HCT116 (cell line): ENCODE measurements around the gene POLE. TPM values are rescaled to one million over a fixed set of nuclear protein-coding genes. Genes with fewer than 3 reads are reported as not detected.
"Not testable (repeated sequence)": the region's sequence is repeated elsewhere in the genome, so short reads cannot be mapped to it uniquely, and the experiment has no call there.

Experiments used
- ATAC-seq: fragments of 200-7000 bp; cut with Tn5 transposase; 2 replicates; pipeline ENCODE4 v1.9.1; 2020; ENCODE audit warnings: mild to moderate bottlenecking, moderate library complexity
- BruUV-seq: library from RNA; stranded (reverse); fragments of 400-500 nt; replicated peaks from 2 replicates; lab custom pipeline; 2021; lab: Mats Ljungman, UMichigan
- CTCF ChIA-PET: fragments of 300-600 bp; sonication (Branson Sonifier 250); formaldehyde crosslinking; loops from one replicate; lab custom pipeline; 2021; ENCODE audit warnings: antibody characterized with exemption; lab: Charles Lee
- POLR2A ChIA-PET: fragments of 300-600, 350-600 bp; sonication (Branson Sonifier 250); formaldehyde crosslinking; loops from one replicate; lab custom pipeline; 2021; ENCODE audit warnings: antibody characterized with exemption; lab: Charles Lee
- RAD21 ChIA-PET, 2 experiments: fragments of 300-600 bp; sonication (Branson Sonifier 250); formaldehyde crosslinking; loops; one replicate each; lab custom pipeline; 2023; ENCODE audit warnings: low total read pairs in 2 of 2; ENCODE audit not compliant: uncharacterized antibody in 2 of 2, unreplicated experiment in 2 of 2, low non-redundant PET in 1 of 2; lab: Charles Lee
- DNase-seq: peaks from one replicate; pipeline ENCODE4 v3.0.0-alpha.2; 2010; ENCODE audit warnings: low read depth, low spot score
- H2AFZ ChIP-seq: fragments of 200-600 bp; shearing (Covaris generic), sonication (generic); 2 replicates; pipeline ENCODE4 v1.6.1; 2017; ENCODE audit warnings: low read depth, mixed run types, mixed read lengths, antibody characterized with exemption, low read length; ENCODE audit not compliant: poor library complexity, severe bottlenecking
- H3K27ac ChIP-seq: 2 replicates; pipeline ENCODE4 v1.5.1; 2012; ENCODE audit warnings: low read depth, low read length
- H3K27me3 ChIP-seq: fragments of 200-600 bp; sonication (generic); 2 replicates; pipeline ENCODE4 v1.6.1; 2016; ENCODE audit warnings: mixed run types, low read length, mixed read lengths; ENCODE audit not compliant: insufficient read depth
- H3K36me3 ChIP-seq, 2 experiments: fragments of 200-500 bp in 1 of 2; fragments of 200-600 bp in 1 of 2; sonication (Bioruptor generic) in 1 of 2; sonication (generic) in 1 of 2; 2 replicates each; pipeline versions ENCODE4 v1.5.1 to v1.6.1; 2014 to 2016; ENCODE audit warnings: low read length in 2 of 2, inconsistent platforms in 1 of 2, mixed read lengths in 1 of 2, mixed run types in 1 of 2; ENCODE audit not compliant: insufficient read depth in 2 of 2, control insufficient read depth in 1 of 2
- H3K4me1 ChIP-seq, 2 experiments: fragments of 200-600 bp in 1 of 2; sonication (generic) in 1 of 2; 2 replicates each; pipeline versions ENCODE4 v1.5.1 to v1.6.1; 2012 to 2017; ENCODE audit warnings: low read length in 2 of 2, inconsistent platforms in 1 of 2, mild to moderate bottlenecking in 1 of 2, mixed read lengths in 1 of 2, mixed run types in 1 of 2, moderate library complexity in 1 of 2; ENCODE audit not compliant: insufficient read depth in 2 of 2, control insufficient read depth in 1 of 2
- H3K4me2 ChIP-seq: fragments of 200-600 bp; sonication (generic); 2 replicates; pipeline ENCODE4 v1.6.1; 2017; ENCODE audit warnings: mixed run types, low read length, mixed read lengths
- H3K4me3 ChIP-seq, 2 experiments: fragments of 200-600 bp in 1 of 2; sonication (generic) in 1 of 2; replicated peaks in 1 of 2; 2 replicates each; pipeline ENCODE4 v1.5.1; 2011 to 2016; ENCODE audit warnings: low read length in 2 of 2, control low read depth in 1 of 2, low read depth in 1 of 2, mild to moderate bottlenecking in 1 of 2, mixed read lengths in 1 of 2, mixed run types in 1 of 2
- H3K79me2 ChIP-seq: fragments of 200-600 bp; sonication (generic); 2 replicates; pipeline ENCODE4 v1.6.1; 2017; ENCODE audit warnings: mild to moderate bottlenecking, mixed run types, low read length, moderate library complexity, mixed read lengths; ENCODE audit not compliant: insufficient read depth
- H3K9ac ChIP-seq: fragments of 200-600 bp; sonication (generic); 2 replicates; pipeline ENCODE4 v1.6.1; 2016; ENCODE audit warnings: low read length, mixed read lengths
- H3K9me2 ChIP-seq: fragments of 200-600 bp; sonication (generic), shearing (Covaris generic); 2 replicates; pipeline ENCODE4 v1.6.1; 2017; ENCODE audit warnings: mixed run types, mild to moderate bottlenecking, moderate library complexity; ENCODE audit not compliant: insufficient read depth
- H3K9me3 ChIP-seq, 2 experiments: fragments of 200-500 bp in 1 of 2; fragments of 200-600 bp in 1 of 2; sonication (Bioruptor generic) in 1 of 2; sonication (generic) in 1 of 2; 2 replicates each; pipeline ENCODE4 v1.6.1; 2014 to 2017; ENCODE audit warnings: low read length in 2 of 2, mixed read lengths in 2 of 2, inconsistent platforms in 1 of 2, low read depth in 1 of 2, mild to moderate bottlenecking in 1 of 2, mixed run types in 1 of 2, moderate library complexity in 1 of 2; ENCODE audit not compliant: control insufficient read depth in 1 of 2, insufficient read depth in 1 of 2
- H4K20me1 ChIP-seq: fragments of 200-600 bp; sonication (generic), shearing (Covaris generic); 2 replicates; pipeline ENCODE4 v1.6.1; 2017; ENCODE audit warnings: mixed run types, mild to moderate bottlenecking, moderate library complexity; ENCODE audit not compliant: insufficient read depth
- CBX3 ChIP-seq: IDR thresholded peaks from 2 replicates; pipeline ENCODE4 v1.6.1; 2012; ENCODE audit warnings: low read depth
- CEBPB ChIP-seq: IDR thresholded peaks from 2 replicates; pipeline ENCODE4 v1.6.1; 2012; ENCODE audit warnings: low read depth
- ELF1 ChIP-seq: IDR thresholded peaks from 2 replicates; pipeline ENCODE4 v1.6.1; 2012; ENCODE audit warnings: low read depth, borderline replicate concordance
- EZH2 ChIP-seq: fragments of 200-600 bp; sonication (generic); IDR thresholded peaks from 2 replicates; pipeline ENCODE4 v1.6.1; 2017; ENCODE audit warnings: antibody characterized with exemption, mixed run types
- JUND ChIP-seq: IDR thresholded peaks from 2 replicates; pipeline ENCODE4 v1.6.1; 2012
- POLR2AphosphoS5 ChIP-seq: IDR thresholded peaks from 2 replicates; pipeline ENCODE4 v1.6.1; 2011; ENCODE audit warnings: mild to moderate bottlenecking, low read depth, low read length, moderate library complexity
- RAD21 ChIP-seq: IDR thresholded peaks from 2 replicates; pipeline ENCODE4 v1.6.1; 2012; ENCODE audit warnings: low read depth, mild to moderate bottlenecking
- SIN3A ChIP-seq: IDR thresholded peaks from 2 replicates; pipeline ENCODE4 v1.6.1; 2012; ENCODE audit warnings: low read depth
- SRF ChIP-seq: IDR thresholded peaks from 2 replicates; pipeline ENCODE4 v1.6.1; 2012; ENCODE audit warnings: low read depth
- ZFX ChIP-seq: fragments of 450-650 bp; IDR thresholded peaks from 2 replicates; pipeline ENCODE4 v1.6.1; 2017
- intact Hi-C: fragments of 100-400 bp; cut with micrococcal nuclease; formaldehyde crosslinking; loops from 2 replicates; pipeline ENCODE4 v1.10.0; 2022
- total RNA-seq: library from RNA; stranded (reverse); gene quantifications from one replicate; pipeline ENCODE4 v1.2.1, GENCODE V29; 2021; ENCODE audit not compliant: unreplicated experiment
- TF ChIP-seq, protein P1 (sequence below): IDR thresholded peaks from 2 replicates; pipeline ENCODE4 v1.6.1; 2011; ENCODE audit warnings: mild to moderate bottlenecking, low read length, moderate library complexity; ENCODE audit not compliant: insufficient replicate concordance; ENCODE audit errors: extremely low read depth
- TF ChIP-seq, protein P2 (sequence below): IDR thresholded peaks from 2 replicates; pipeline ENCODE4 v1.6.1; 2012; ENCODE audit warnings: low read depth
- TF ChIP-seq, protein P3 (sequence below): IDR thresholded peaks from 2 replicates; pipeline ENCODE4 v1.6.1; 2012
- TF ChIP-seq, protein P4 (sequence below), 3 experiments: fragments of 200-600 bp in 1 of 3; sonication (generic) in 1 of 3; IDR thresholded peaks in 2 of 3; conservative IDR thresholded peaks in 1 of 3; 2 replicates each; pipeline ENCODE4 v1.5.1; 2012 to 2017; ENCODE audit warnings: low read depth in 2 of 3, low read length in 2 of 3, antibody characterized with exemption in 1 of 3, borderline replicate concordance in 1 of 3, control low read depth in 1 of 3, mild to moderate bottlenecking in 1 of 3, mixed read lengths in 1 of 3, mixed run types in 1 of 3, moderate library complexity in 1 of 3; ENCODE audit not compliant: insufficient read depth in 1 of 3

POLE gene
- total RNA-seq, 1 experiment from 2014 or later, result 128 TPM

DNA sequence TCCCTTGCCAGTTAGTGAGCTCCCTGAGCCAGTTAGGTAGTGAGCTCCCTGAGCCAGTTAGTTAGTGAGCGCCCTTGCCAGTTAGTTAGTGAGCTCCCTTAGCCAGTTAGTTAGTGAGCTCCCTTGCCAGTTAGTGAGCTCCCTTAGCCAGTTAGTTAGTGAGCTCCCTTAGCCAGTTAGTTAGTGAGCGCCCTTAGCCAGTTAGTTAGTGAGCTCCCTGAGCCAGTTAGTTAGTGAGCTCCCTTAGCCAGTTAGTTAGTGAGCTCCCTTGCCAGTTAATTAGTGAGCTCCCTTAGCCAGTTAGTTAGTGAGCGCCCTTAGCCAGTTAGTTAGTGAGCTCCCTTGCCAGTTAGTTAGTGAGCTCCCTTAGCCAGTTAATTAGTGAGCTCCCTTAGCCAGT, 4.9 kb upstream of the POLE start:
- CTCF ChIA-PET, H3K4me3 ChIP-seq, H2AFZ ChIP-seq, H3K9me3 ChIP-seq, H3K4me1 ChIP-seq, DNase-seq, BruUV-seq, H3K27me3 ChIP-seq, H3K4me2 ChIP-seq, H3K9ac ChIP-seq, RAD21 ChIA-PET, H3K36me3 ChIP-seq, H4K20me1 ChIP-seq, ATAC-seq, POLR2A ChIA-PET, H3K27ac ChIP-seq, intact Hi-C loops, H3K9me2 ChIP-seq: not testable (repeated sequence)
- peaks cover 18% of the 10 kb centered on the region for H3K79me2 ChIP-seq

DNA sequence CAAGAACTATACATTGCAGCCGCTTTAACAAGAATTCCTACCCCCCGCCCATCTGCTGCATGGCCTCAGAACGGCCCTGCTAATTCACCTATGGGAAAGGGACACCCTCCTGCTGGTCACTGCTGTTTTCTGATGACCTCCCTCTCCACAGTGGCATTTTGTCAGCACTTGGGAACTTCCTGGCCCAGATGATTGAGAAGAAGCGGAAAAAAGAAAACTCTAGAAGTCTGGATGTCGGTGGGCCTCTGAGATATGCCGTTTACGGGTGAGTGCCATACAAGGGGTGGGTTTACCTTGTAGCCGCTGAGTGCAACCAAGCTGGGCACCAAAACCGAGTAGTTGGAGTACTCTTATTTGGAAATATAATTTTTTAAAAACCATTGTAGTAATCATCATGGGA, 3.0 kb upstream of the POLE start:
- Histone ChIP-seq H3K4me1 (peaks cover 8 to 18% of the 10 kb centered on the region in 2 experiments), H3K4me3 (no peak overlapping the region), H3K27ac (no peak overlapping the region), H2AFZ (no peak overlapping the region), H3K9me3 (no peaks in the 10 kb centered on the region), H3K36me3 (peaks cover 0 to 14% of the 10 kb centered on the region in 2 experiments; a peak in 3 of 4 replicates), H3K79me2 (peaks cover 36% of the 10 kb centered on the region), H4K20me1 (peaks cover 3% of the 10 kb centered on the region; the same call in 1 of the 2 replicates), H3K9ac (no peak overlapping the region), H3K4me2 (0 out of 2 replicates have a peak overlapping the region, but pooled peaks have one; percentile 39), H3K9me2 (no peaks in the 10 kb centered on the region), H3K27me3 (no peaks in the 10 kb centered on the region)
- ChIA-PET RAD21 (no interaction called here), POLR2A (no interaction called here), CTCF (no interaction called here)
- intact Hi-C loops, result no loop called here
- no TSS peak for BruUV-seq
- ATAC-seq (no peak), DNase-seq (no peak)
- TF ChIP-seq SRF (no peak), CEBPB (no peak), SIN3A (no peak), ZFX (no peak), CBX3 (no peak), POLR2AphosphoS5 (no peak), EZH2 (no peak), ELF1 (no peak), RAD21 (no peak), JUND (no peak)
- TF ChIP-seq, protein P1, sequence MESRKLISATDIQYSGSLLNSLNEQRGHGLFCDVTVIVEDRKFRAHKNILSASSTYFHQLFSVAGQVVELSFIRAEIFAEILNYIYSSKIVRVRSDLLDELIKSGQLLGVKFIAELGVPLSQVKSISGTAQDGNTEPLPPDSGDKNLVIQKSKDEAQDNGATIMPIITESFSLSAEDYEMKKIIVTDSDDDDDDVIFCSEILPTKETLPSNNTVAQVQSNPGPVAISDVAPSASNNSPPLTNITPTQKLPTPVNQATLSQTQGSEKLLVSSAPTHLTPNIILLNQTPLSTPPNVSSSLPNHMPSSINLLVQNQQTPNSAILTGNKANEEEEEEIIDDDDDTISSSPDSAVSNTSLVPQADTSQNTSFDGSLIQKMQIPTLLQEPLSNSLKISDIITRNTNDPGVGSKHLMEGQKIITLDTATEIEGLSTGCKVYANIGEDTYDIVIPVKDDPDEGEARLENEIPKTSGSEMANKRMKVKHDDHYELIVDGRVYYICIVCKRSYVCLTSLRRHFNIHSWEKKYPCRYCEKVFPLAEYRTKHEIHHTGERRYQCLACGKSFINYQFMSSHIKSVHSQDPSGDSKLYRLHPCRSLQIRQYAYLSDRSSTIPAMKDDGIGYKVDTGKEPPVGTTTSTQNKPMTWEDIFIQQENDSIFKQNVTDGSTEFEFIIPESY, result no peak
- TF ChIP-seq, protein P2, sequence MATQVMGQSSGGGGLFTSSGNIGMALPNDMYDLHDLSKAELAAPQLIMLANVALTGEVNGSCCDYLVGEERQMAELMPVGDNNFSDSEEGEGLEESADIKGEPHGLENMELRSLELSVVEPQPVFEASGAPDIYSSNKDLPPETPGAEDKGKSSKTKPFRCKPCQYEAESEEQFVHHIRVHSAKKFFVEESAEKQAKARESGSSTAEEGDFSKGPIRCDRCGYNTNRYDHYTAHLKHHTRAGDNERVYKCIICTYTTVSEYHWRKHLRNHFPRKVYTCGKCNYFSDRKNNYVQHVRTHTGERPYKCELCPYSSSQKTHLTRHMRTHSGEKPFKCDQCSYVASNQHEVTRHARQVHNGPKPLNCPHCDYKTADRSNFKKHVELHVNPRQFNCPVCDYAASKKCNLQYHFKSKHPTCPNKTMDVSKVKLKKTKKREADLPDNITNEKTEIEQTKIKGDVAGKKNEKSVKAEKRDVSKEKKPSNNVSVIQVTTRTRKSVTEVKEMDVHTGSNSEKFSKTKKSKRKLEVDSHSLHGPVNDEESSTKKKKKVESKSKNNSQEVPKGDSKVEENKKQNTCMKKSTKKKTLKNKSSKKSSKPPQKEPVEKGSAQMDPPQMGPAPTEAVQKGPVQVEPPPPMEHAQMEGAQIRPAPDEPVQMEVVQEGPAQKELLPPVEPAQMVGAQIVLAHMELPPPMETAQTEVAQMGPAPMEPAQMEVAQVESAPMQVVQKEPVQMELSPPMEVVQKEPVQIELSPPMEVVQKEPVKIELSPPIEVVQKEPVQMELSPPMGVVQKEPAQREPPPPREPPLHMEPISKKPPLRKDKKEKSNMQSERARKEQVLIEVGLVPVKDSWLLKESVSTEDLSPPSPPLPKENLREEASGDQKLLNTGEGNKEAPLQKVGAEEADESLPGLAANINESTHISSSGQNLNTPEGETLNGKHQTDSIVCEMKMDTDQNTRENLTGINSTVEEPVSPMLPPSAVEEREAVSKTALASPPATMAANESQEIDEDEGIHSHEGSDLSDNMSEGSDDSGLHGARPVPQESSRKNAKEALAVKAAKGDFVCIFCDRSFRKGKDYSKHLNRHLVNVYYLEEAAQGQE, result no peak
- TF ChIP-seq, protein P3, sequence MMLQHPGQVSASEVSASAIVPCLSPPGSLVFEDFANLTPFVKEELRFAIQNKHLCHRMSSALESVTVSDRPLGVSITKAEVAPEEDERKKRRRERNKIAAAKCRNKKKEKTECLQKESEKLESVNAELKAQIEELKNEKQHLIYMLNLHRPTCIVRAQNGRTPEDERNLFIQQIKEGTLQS, result no peak
- TF ChIP-seq, protein P4, sequence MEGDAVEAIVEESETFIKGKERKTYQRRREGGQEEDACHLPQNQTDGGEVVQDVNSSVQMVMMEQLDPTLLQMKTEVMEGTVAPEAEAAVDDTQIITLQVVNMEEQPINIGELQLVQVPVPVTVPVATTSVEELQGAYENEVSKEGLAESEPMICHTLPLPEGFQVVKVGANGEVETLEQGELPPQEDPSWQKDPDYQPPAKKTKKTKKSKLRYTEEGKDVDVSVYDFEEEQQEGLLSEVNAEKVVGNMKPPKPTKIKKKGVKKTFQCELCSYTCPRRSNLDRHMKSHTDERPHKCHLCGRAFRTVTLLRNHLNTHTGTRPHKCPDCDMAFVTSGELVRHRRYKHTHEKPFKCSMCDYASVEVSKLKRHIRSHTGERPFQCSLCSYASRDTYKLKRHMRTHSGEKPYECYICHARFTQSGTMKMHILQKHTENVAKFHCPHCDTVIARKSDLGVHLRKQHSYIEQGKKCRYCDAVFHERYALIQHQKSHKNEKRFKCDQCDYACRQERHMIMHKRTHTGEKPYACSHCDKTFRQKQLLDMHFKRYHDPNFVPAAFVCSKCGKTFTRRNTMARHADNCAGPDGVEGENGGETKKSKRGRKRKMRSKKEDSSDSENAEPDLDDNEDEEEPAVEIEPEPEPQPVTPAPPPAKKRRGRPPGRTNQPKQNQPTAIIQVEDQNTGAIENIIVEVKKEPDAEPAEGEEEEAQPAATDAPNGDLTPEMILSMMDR (IDR thresholded peaks at IDR 0.05 in 2 of 3, conservative IDR thresholded peaks at IDR 0.05 in 1 of 3; ENCODE audit: borderline replicate concordance in 1 of 3, insufficient read depth in 1 of 3, low read depth in 2 of 3, low read length in 2 of 3), result no peak
